ENCODE data around the gene PPIL6.

GRCh38 chr6:109446072-109446471 is 5.6 kb upstream of the PPIL6 start:
- TF ChIP-seq EZH2phosphoT487 (IDR thresholded peaks at IDR 0.05; ENCODE audit: insufficient read depth, low read depth) = no peak
- no peak for TF ChIP-seq EZH2 (IDR thresholded peaks at IDR 0.05; ENCODE audit: insufficient read depth, poor library complexity, severe bottlenecking)
